Brain microvascular endothelial cell (primary cell): ENCODE data around the gene SDR39U1.

Experiments
- DNase-seq: peaks from one replicate; pipeline ENCODE4 v3.0.0-alpha.2; 2020
- H3K27ac ChIP-seq: fragments of 250-450 bp; sonication (Bioruptor Pico); 2 replicates; pipeline ENCODE4 v1.5.1; 2020; ENCODE audit warnings: mild to moderate bottlenecking, moderate library complexity
- H3K27me3 ChIP-seq: fragments of 250-450 bp; sonication (Bioruptor Pico); replicated peaks from 2 replicates; pipeline ENCODE4 v1.5.1; 2020; ENCODE audit warnings: mild to moderate bottlenecking
- H3K36me3 ChIP-seq: fragments of 250-450 bp; sonication (Bioruptor Pico); replicated peaks from 2 replicates; pipeline ENCODE4 v1.5.1; 2020; ENCODE audit warnings: mild to moderate bottlenecking
- H3K4me3 ChIP-seq: 2 replicates; pipeline ENCODE4 v1.5.1; 2011; ENCODE audit warnings: low read depth, mild to moderate bottlenecking, control low read depth, low read length, moderate library complexity
- in situ Hi-C: cut with HindIII; loops from 2 replicates; pipeline ENCODE4 v1.10.0; 2017; ENCODE audit warnings: low sequenced_read_pairs, low pct_ligation_motif_present
- TF ChIP-seq, protein P1 (sequence below): IDR thresholded peaks from 2 replicates; pipeline ENCODE4 v1.5.1; 2011; ENCODE audit warnings: low read depth, mild to moderate bottlenecking, moderate library complexity, low read length, control low read depth, inconsistent platforms; ENCODE audit errors: missing control alignments

SDR39U1 gene

DNA sequence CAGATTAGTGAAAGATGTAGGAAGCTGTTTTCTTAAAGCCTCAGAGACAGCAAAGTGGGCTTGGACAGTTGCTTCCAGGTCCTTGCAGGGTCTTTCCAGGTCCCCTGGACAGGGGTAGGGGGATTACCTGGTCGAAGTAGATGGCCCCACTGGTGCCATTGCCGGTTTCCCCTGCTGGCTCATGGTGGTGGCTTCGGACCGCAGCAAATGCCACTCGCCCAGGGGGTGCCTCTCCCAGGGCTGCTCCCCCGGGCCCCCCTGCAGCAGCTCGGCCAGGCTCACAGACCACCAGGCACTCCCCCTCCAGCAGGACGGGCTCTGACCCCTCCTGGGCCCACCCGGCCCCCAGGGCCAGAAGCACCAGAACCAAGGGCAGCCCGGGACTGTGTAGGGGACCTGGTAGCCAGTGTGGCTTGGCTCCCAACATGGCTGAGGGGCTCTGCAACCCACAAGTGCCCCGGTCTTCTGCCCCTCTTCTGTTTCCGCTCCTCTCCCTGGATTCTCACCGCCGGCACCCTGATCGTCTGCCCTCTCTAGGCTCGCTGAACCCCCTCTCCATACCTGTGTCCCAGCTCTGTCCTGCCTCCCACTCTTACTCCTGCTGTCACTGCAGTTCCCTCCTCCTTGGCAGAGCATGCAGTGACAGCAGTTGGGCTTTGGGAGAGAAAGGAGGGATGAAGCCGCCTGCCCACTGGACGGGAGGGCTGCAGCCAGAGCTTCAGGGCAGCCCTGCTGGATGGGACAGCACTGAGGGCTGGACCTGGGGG is 13.8 kb downstream of the SDR39U1 start:
- no peaks in the 10 kb centered on the region for H3K27me3 ChIP-seq
- peaks cover 19% of the 10 kb centered on the region for H3K36me3 ChIP-seq
- no peak for DNase-seq
- in situ Hi-C loops = no loop called here
- TF ChIP-seq, protein P1, sequence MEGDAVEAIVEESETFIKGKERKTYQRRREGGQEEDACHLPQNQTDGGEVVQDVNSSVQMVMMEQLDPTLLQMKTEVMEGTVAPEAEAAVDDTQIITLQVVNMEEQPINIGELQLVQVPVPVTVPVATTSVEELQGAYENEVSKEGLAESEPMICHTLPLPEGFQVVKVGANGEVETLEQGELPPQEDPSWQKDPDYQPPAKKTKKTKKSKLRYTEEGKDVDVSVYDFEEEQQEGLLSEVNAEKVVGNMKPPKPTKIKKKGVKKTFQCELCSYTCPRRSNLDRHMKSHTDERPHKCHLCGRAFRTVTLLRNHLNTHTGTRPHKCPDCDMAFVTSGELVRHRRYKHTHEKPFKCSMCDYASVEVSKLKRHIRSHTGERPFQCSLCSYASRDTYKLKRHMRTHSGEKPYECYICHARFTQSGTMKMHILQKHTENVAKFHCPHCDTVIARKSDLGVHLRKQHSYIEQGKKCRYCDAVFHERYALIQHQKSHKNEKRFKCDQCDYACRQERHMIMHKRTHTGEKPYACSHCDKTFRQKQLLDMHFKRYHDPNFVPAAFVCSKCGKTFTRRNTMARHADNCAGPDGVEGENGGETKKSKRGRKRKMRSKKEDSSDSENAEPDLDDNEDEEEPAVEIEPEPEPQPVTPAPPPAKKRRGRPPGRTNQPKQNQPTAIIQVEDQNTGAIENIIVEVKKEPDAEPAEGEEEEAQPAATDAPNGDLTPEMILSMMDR = no peak
- H3K27ac ChIP-seq = peak overlapping the region; percentile 95
- H3K4me3 ChIP-seq = no peak overlapping the region

- Histone ChIP-seq H3K27me3 (no peaks in the 10 kb centered on the region), H3K4me3 (no peak overlapping the region), H3K27ac (no peak overlapping the region), H3K36me3 (peaks cover 11% of the 10 kb centered on the region)
- TF ChIP-seq, protein P1 = no peak
- DNase-seq = no peak
- in situ Hi-C loops = no loop called here
Measured at GRCh38 chr14:24427537-24428508, 14.8 kb downstream of the SDR39U1 start.

GRCh38 chr14:24426912-24427536 is 15.6 kb downstream of the SDR39U1 start:
- no peak for DNase-seq
- Histone ChIP-seq H3K36me3 (peaks cover 3% of the 10 kb centered on the region), H3K4me3 (no peak overlapping the region), H3K27ac (no peak overlapping the region), H3K27me3 (no peaks in the 10 kb centered on the region)
- in situ Hi-C loops = no loop called here
- TF ChIP-seq, protein P1 = no peak

DNA sequence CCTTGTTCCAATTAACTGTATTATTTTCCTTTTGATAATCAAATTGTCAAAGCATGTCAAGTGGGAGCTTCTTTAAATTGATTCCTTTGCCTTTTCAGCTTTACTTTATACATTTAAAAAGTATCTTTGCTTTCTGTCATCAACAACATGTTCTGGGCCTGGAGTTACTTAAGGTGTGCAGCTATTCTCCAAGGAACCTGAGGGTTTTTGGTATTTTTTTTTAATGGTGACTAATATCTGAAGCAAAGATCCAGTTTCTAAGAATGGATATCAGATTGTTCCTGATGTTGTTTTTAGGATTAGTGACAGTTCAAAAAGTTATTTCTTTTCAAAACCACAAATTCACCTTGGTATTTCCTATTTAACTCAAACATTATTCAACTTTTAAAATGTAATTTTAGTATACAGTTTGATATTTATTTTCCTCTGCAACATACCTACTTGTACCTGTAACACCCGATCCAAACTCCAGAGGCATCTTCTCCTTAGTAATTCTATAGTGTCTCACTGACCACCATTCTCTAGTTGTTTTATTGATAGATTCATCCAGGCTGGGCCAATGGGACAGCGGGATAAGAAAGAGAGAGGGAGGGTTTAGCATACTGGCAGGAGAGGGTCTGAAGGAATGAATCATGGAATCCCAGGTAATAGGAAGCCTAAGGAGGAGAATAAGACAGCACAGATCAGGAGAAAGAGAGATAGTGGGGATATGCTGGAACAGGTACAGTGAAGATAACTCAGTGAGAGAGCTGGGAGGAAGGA is 16.2 kb downstream of the SDR39U1 start:
- no peak overlapping the region for H3K27ac ChIP-seq
- in situ Hi-C loops = no loop called here
- no peaks in the 10 kb centered on the region for H3K27me3 ChIP-seq
- no peak for DNase-seq
- no peak overlapping the region for H3K4me3 ChIP-seq
- TF ChIP-seq, protein P1 = no peak
- no peaks in the 10 kb centered on the region for H3K36me3 ChIP-seq

DNA sequence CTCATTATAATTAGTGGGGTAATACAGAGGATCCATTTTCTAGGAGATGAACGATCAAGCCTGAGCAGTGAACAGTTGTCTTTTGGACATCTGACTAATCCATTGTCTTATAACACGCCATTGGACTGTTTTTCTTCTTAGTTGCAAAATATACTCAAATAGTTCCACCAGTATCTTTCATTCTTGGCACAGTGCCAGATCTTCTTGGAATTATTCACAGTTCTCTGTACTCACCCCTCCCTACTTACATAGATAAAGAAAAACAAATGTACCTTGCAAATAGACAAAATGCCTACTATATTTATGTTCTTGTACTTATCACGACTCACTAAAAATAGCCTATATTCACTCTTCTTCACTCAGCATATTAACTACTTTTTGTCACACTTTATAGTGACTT is 16.9 kb downstream of the SDR39U1 start:
- Histone ChIP-seq H3K27me3 (no peaks in the 10 kb centered on the region), H3K36me3 (no peaks in the 10 kb centered on the region), H3K4me3 (no peak overlapping the region), H3K27ac (peak overlapping the region; percentile 74)
- peak; percentile 81 for DNase-seq
- TF ChIP-seq, protein P1 = no peak
- in situ Hi-C loops = no loop called here
